GM10266 (cell line): ENCODE results near the gene KCNG1.

ENCODE experiments used
- DNase-seq: peaks from one replicate; pipeline ENCODE4 v3.0.0; 2012; ENCODE audit errors: extremely low spot score
- CTCF ChIP-seq: IDR thresholded peaks from 2 replicates; pipeline ENCODE4 v1.5.1; 2012; ENCODE audit warnings: mild to moderate bottlenecking, low read depth; ENCODE audit not compliant: control insufficient read depth, insufficient read depth; ENCODE audit errors: missing control alignments

KCNG1 gene

GRCh38 chr20:51028616-51029212, 5.8 kb upstream of the KCNG1 start:
- DNase-seq = no peak
- no peak for TF ChIP-seq CTCF

- DNase-seq = no peak
- no peak for TF ChIP-seq CTCF
Measured at GRCh38 chr20:51027035-51027795, 4.3 kb upstream of the KCNG1 start.

GRCh38 chr20:51026269-51026668, 3.4 kb upstream of the KCNG1 start:
- peak; percentile 8 for DNase-seq
- no peak for TF ChIP-seq CTCF

- DNase-seq = peak; percentile 17
- no peak for TF ChIP-seq CTCF
Measured at GRCh38 chr20:51024761-51025160, 1.9 kb upstream of the KCNG1 start.

- TF ChIP-seq CTCF = no peak
- no peak for DNase-seq
Measured at GRCh38 chr20:51023617-51024155, 779 bp upstream of the KCNG1 start.

- no peak for TF ChIP-seq CTCF
- DNase-seq = no peak
Measured at GRCh38 chr20:51022227-51022802, 592 bp downstream of the KCNG1 start.
